HK-2 (cell line): ENCODE data around the gene KLHL40.

Source experiments
- DNase-seq: peaks from one replicate; pipeline ENCODE4 v3.0.0-alpha.2; 2018; ENCODE audit not compliant: unreplicated experiment

Gene KLHL40

GRCh38 chr3:42690191-42690590, 4.9 kb downstream of the KLHL40 start:
- DNase-seq, result no peak

GRCh38 chr3:42690766-42691680, 5.7 kb downstream of the KLHL40 start:
- DNase-seq, result no peak

- no peak for DNase-seq
Measured at GRCh38 chr3:42691816-42692666, 6.7 kb downstream of the KLHL40 start.

- no peak for DNase-seq
Measured at GRCh38 chr3:42692667-42693529, 7.6 kb downstream of the KLHL40 start.

GRCh38 chr3:42693530-42693930, 8.2 kb downstream of the KLHL40 start:
- no peak for DNase-seq

- DNase-seq, result no peak
Measured at GRCh38 chr3:42694366-42694765, 9.0 kb downstream of the KLHL40 start.

- DNase-seq, result no peak
Measured at GRCh38 chr3:42696356-42697288, 11.3 kb downstream of the KLHL40 start.

GRCh38 chr3:42697289-42698051, 12.1 kb downstream of the KLHL40 start:
- DNase-seq, result no peak

- no peak for DNase-seq
Measured at GRCh38 chr3:42698216-42698910, 13.0 kb downstream of the KLHL40 start.

GRCh38 chr3:42698911-42699230, 13.5 kb downstream of the KLHL40 start:
- no peak for DNase-seq

GRCh38 chr3:42699511-42699971, 14.2 kb downstream of the KLHL40 start:
- no peak for DNase-seq

- DNase-seq, result no peak
Measured at GRCh38 chr3:42700366-42701288, 15.3 kb downstream of the KLHL40 start.

- DNase-seq, result peak; percentile 69
Measured at GRCh38 chr3:42701371-42702065, 16.2 kb downstream of the KLHL40 start.

GRCh38 chr3:42702066-42702951, 17.0 kb downstream of the KLHL40 start, which contains the start of gene HHATL:
Gene HHATL (minus strand): TSS chr3:42702798. CDS start chr3:42700826, 1,972 bp downstream.
- no peak for DNase-seq

- no peak for DNase-seq
Measured at GRCh38 chr3:42702982-42703694, 17.8 kb downstream of the KLHL40 start.

- DNase-seq, result no peak
Measured at GRCh38 chr3:42703695-42704025, 18.3 kb downstream of the KLHL40 start.
